ENCODE measurements around the gene DNASE1L3. TPM values are rescaled to one million over a fixed set of nuclear protein-coding genes. Genes with fewer than 3 reads are reported as not detected.

The DNASE1L3 gene
- total and polyA plus RNA-seq, 2 of the 4 experiments (the other 2 are of a cell fraction), result not detected

DNA sequence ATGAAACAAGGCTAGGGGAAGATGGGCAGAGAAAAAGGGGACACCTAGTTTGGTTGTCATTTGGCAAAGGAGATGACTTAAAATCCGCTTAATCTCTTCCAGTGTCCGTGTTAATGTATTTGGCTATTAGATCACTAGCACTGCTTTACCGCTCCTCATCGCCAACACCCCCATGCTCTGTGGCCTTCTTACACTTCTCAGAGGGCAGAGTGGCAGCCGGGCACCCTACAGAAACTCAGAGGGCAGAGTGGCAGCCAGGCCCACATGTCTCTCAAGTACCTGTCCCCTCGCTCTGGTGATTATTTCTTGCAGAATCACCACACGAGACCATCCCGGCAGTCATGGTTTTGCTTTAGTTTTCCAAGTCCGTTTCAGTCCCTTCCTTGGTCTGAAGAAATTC, 39.6 kb downstream of the DNASE1L3 start:
- peaks cover 7% of the 10 kb centered on the region; the same call in 1 of the 2 replicates for H3K9me1 ChIP-seq (ENCODE audit: insufficient read depth, low read length)
- H3K14ac ChIP-seq (replicated peaks; ENCODE audit: low read depth, low read length), result no peak overlapping the region
- DNase-seq (no peak), ATAC-seq (ENCODE audit: low read depth) (no peak)
- H3K18ac ChIP-seq (ENCODE audit: low read depth, low read length), result no peak overlapping the region
- WGBS, 2 experiments (ENCODE audit: extremely low coverage in 2 of 2, insufficient read length in 1 of 2), result 98% methylated on average over 4 of the region's 9 CpGs; no CpG with 5 or more reads in 1 of the 2 experiments
- no peak overlapping the region for H3K23ac ChIP-seq (ENCODE audit: low read depth, low read length)
- H3K9ac ChIP-seq (ENCODE audit: low read depth, low read length), result no peak overlapping the region
- POLR2A ChIA-PET (ENCODE audit: unreplicated experiment), result no interaction called here
- no peak overlapping the region for H3K56ac ChIP-seq (ENCODE audit: extremely low read depth, insufficient read depth, low read length)
- H3K4me2 ChIP-seq (ENCODE audit: low read depth, low read length), result no peak overlapping the region
- CTCF ChIA-PET, result no interaction called here
- intact Hi-C loops (cut with micrococcal nuclease) (no loop called here), in situ Hi-C loops (cut with MboI; ENCODE audit: low sequenced_read_pairs) (no loop called here), dilution Hi-C loops (cut with HindIII; ENCODE audit: low sequenced_read_pairs, unreplicated experiment) (no loop called here)
- peaks cover 11% of the 10 kb centered on the region for H4K20me1 ChIP-seq (ENCODE audit: insufficient read depth, low read length)
- BruUV-seq (replicated peaks), result no TSS peak
- H3K4me1 ChIP-seq (ENCODE audit: control insufficient read depth, insufficient read depth, low read length), result peaks cover 11% of the 10 kb centered on the region
- H3K9me3 ChIP-seq (ENCODE audit: control insufficient read depth, insufficient read depth, low read length), result no peaks in the 10 kb centered on the region
- H3K4me3 ChIP-seq (ENCODE audit: insufficient read depth, low read depth, low read length), result no peak overlapping the region
- peaks cover 6 to 20% of the 10 kb centered on the region in 2 experiments; a peak in 3 of 4 replicates for H3K79me1 ChIP-seq (ENCODE audit: low read depth in 1 of 2, low read length in 2 of 2)
- no peak overlapping the region for H2BK120ac ChIP-seq (ENCODE audit: low read depth, low read length)
- no peak overlapping the region for H4K8ac ChIP-seq (ENCODE audit: low read depth in 2 of 2, low read length in 2 of 2)
- TF ChIP-seq, protein P1, sequence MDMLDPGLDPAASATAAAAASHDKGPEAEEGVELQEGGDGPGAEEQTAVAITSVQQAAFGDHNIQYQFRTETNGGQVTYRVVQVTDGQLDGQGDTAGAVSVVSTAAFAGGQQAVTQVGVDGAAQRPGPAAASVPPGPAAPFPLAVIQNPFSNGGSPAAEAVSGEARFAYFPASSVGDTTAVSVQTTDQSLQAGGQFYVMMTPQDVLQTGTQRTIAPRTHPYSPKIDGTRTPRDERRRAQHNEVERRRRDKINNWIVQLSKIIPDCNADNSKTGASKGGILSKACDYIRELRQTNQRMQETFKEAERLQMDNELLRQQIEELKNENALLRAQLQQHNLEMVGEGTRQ (IDR thresholded peaks at IDR 0.05; ENCODE audit: low read depth, low read length), result no peak
- no peak for TF ChIP-seq CHD1 (IDR thresholded peaks at IDR 0.05; ENCODE audit: low read depth, low read length)
- TF ChIP-seq, protein P2, sequence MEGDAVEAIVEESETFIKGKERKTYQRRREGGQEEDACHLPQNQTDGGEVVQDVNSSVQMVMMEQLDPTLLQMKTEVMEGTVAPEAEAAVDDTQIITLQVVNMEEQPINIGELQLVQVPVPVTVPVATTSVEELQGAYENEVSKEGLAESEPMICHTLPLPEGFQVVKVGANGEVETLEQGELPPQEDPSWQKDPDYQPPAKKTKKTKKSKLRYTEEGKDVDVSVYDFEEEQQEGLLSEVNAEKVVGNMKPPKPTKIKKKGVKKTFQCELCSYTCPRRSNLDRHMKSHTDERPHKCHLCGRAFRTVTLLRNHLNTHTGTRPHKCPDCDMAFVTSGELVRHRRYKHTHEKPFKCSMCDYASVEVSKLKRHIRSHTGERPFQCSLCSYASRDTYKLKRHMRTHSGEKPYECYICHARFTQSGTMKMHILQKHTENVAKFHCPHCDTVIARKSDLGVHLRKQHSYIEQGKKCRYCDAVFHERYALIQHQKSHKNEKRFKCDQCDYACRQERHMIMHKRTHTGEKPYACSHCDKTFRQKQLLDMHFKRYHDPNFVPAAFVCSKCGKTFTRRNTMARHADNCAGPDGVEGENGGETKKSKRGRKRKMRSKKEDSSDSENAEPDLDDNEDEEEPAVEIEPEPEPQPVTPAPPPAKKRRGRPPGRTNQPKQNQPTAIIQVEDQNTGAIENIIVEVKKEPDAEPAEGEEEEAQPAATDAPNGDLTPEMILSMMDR (conservative IDR thresholded peaks at IDR 0.05; ENCODE audit: low read depth, low read length), result no peak
- no peak for TF ChIP-seq NFE2L2 (IDR thresholded peaks at IDR 0.05; ENCODE audit: low read depth, low read length)
- no peak for TF ChIP-seq POLR2A (IDR thresholded peaks at IDR 0.05; ENCODE audit: low read depth, low read length)
- TF ChIP-seq MAFK (IDR thresholded peaks at IDR 0.05; ENCODE audit: low read depth, low read length), result no peak
- no peak for TF ChIP-seq MAZ (IDR thresholded peaks at IDR 0.05; ENCODE audit: borderline replicate concordance, low read depth, low read length)
- TF ChIP-seq RCOR1 (IDR thresholded peaks at IDR 0.05; ENCODE audit: insufficient replicate concordance, low read length), result no peak
- no peak for TF ChIP-seq RFX5 (IDR thresholded peaks at IDR 0.05; ENCODE audit: low read depth, low read length)
- no peak for TF ChIP-seq RAD21 (IDR thresholded peaks at IDR 0.05; ENCODE audit: low read length)
- TF ChIP-seq, protein P3, sequence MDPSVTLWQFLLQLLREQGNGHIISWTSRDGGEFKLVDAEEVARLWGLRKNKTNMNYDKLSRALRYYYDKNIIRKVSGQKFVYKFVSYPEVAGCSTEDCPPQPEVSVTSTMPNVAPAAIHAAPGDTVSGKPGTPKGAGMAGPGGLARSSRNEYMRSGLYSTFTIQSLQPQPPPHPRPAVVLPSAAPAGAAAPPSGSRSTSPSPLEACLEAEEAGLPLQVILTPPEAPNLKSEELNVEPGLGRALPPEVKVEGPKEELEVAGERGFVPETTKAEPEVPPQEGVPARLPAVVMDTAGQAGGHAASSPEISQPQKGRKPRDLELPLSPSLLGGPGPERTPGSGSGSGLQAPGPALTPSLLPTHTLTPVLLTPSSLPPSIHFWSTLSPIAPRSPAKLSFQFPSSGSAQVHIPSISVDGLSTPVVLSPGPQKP (IDR thresholded peaks at IDR 0.05; ENCODE audit: borderline replicate concordance, low read depth, low read length), result no peak
- no peak for TF ChIP-seq SMC3 (IDR thresholded peaks at IDR 0.05; ENCODE audit: low read depth, low read length)
- no peak for TF ChIP-seq FOS (IDR thresholded peaks at IDR 0.05; ENCODE audit: low read depth, low read length)
- no peak for TF ChIP-seq BHLHE40 (IDR thresholded peaks at IDR 0.05; ENCODE audit: low read depth, low read length)
- TF ChIP-seq MXI1 (IDR thresholded peaks at IDR 0.05; ENCODE audit: borderline replicate concordance, low read depth, low read length), result no peak
- H3K27ac ChIP-seq (ENCODE audit: insufficient read depth, low read length), result no peak overlapping the region
- no peaks in the 10 kb centered on the region for H3K27me3 ChIP-seq (ENCODE audit: control insufficient read depth, insufficient read depth, low read length)
- H2AFZ ChIP-seq (replicated peaks; ENCODE audit: low read length, poor library complexity), result no peak overlapping the region
- H3K36me3 ChIP-seq (ENCODE audit: control insufficient read depth, insufficient read depth, low read length), result peaks cover 40% of the 10 kb centered on the region
- no peak overlapping the region for H3K4ac ChIP-seq (ENCODE audit: low read depth, low read length)
- no peak overlapping the region for H2AK9ac ChIP-seq (replicated peaks; ENCODE audit: low read depth, low read length, poor library complexity)
- no peak overlapping the region for H2BK20ac ChIP-seq (ENCODE audit: low read depth, low read length)
- no peak overlapping the region for H4K91ac ChIP-seq (ENCODE audit: insufficient read depth, low read depth, low read length)
- no peak overlapping the region for H2AK5ac ChIP-seq (ENCODE audit: low read depth, low read length)
- H2BK5ac ChIP-seq (ENCODE audit: low read depth, low read length, poor library complexity, severe bottlenecking), result no peak overlapping the region
- H4K5ac ChIP-seq (ENCODE audit: low read depth, low read length), result no peak overlapping the region
- H2BK15ac ChIP-seq (ENCODE audit: low read depth, low read length), result no peak overlapping the region

All from IMR-90 (cell line).